BLaER1 treated with 17β-estradiol and CSF1 and Interleukin-3, amounts not matched to agents 10 nM and 100 nM (cell line): Measurements from ENCODE around the gene MOK.
"Not testable (repeated sequence)": the region's sequence is repeated elsewhere in the genome, so short reads cannot be mapped to it uniquely, and the experiment has no call there.

Experiments used
- H3K27ac ChIP-seq, 11 experiments: shearing (Covaris generic); formaldehyde crosslinking; 2 replicates each; pipeline ENCODE4 v1.8.1; 2022
- H3K27me3 ChIP-seq, 11 experiments: shearing (Covaris generic); formaldehyde crosslinking; 2 replicates each; pipeline ENCODE4 v1.8.1; 2022
- H3K36me3 ChIP-seq, 11 experiments: shearing (Covaris generic); formaldehyde crosslinking; 2 replicates each; pipeline ENCODE4 v1.8.1; 2022
- H3K4me1 ChIP-seq, 10 experiments: shearing (Covaris generic); formaldehyde crosslinking; 2 replicates each; pipeline ENCODE4 v1.8.1; 2022
- H3K4me2 ChIP-seq, 11 experiments: shearing (Covaris generic); formaldehyde crosslinking; 2 replicates each; pipeline ENCODE4 v1.8.1; 2022
- H3K4me3 ChIP-seq, 10 experiments: shearing (Covaris generic); formaldehyde crosslinking; 2 replicates each; pipeline ENCODE4 v1.8.1; 2022
- H3K9ac ChIP-seq, 11 experiments: shearing (Covaris generic); formaldehyde crosslinking; 2 replicates each; pipeline ENCODE4 v1.8.1; 2022
- H3K9me3 ChIP-seq, 11 experiments: shearing (Covaris generic); formaldehyde crosslinking; replicated peaks in 1 of 11; 2 replicates each; pipeline ENCODE4 v1.8.1; 2022
- H4K20me1 ChIP-seq, 11 experiments: shearing (Covaris generic); formaldehyde crosslinking; 2 replicates each; pipeline ENCODE4 v1.8.1; 2022
- Cebpa-rat ChIP-seq, 11 experiments: shearing (Covaris generic); IDR thresholded peaks; 2 replicates each; pipeline ENCODE4 v1.8.1; 2022

The MOK gene

GRCh38 chr14:102304611-102305506, at the start of gene MOK:
TSS of gene MOK (minus strand) at chr14:102305164. CDS start at chr14:102304968, 196 bp downstream.
- no peak for TF ChIP-seq Cebpa-rat (IDR thresholded peaks at IDR 0.05)
- Histone ChIP-seq H4K20me1 (no peaks in the 10 kb centered on the region), H3K27ac (peak within 1 kb of the TSS in 7 of 11 experiments; percentile 46 to 91 (median 70); a peak in 9 of 22 replicates), H3K9me3 (no peaks in the 10 kb centered on the region), H3K36me3 (no peaks in the 10 kb centered on the region), H3K4me3 (peak within 1 kb of the TSS; percentile 54 to 81 (median 69)), H3K9ac (peak within 1 kb of the TSS; percentile 48 to 84 (median 75)), H3K27me3 (no peaks in the 10 kb centered on the region), H3K4me2 (peak within 1 kb of the TSS; percentile 79 to 97 (median 91)), H3K4me1 (peaks cover 0 to 10% (median 6%) of the 10 kb centered on the region in 10 experiments; a peak in 11 of 20 replicates)

- H3K4me2 ChIP-seq = no peak overlapping the region
- no peaks in the 10 kb centered on the region for H3K4me1 ChIP-seq
- H3K9me3 ChIP-seq = no peaks in the 10 kb centered on the region
- TF ChIP-seq Cebpa-rat (IDR thresholded peaks at IDR 0.05) = no peak
- no peaks in the 10 kb centered on the region; a peak in 2 of 22 replicates for H4K20me1 ChIP-seq
- H3K4me3 ChIP-seq = no peak overlapping the region
- no peak overlapping the region for H3K27ac ChIP-seq
- H3K36me3 ChIP-seq = peaks cover 71 to 100% (median 95%) of the 10 kb centered on the region in 11 experiments
- H3K9ac ChIP-seq = no peak overlapping the region
- H3K27me3 ChIP-seq = no peaks in the 10 kb centered on the region
These were observed 48.2 kb upstream of the MOK start for GRCh38 chr14:102353126-102353619.

GRCh38 chr14:102352213-102352612, 47.2 kb upstream of the MOK start:
- Histone ChIP-seq H3K27ac (no peak overlapping the region), H4K20me1 (no peaks in the 10 kb centered on the region; a peak in 2 of 22 replicates), H3K36me3 (peaks cover 71 to 100% (median 95%) of the 10 kb centered on the region in 11 experiments), H3K9ac (no peak overlapping the region), H3K27me3 (no peaks in the 10 kb centered on the region), H3K9me3 (no peaks in the 10 kb centered on the region), H3K4me2 (no peak overlapping the region), H3K4me1 (no peaks in the 10 kb centered on the region), H3K4me3 (no peak overlapping the region)
- no peak for TF ChIP-seq Cebpa-rat (IDR thresholded peaks at IDR 0.05)

- not testable (repeated sequence) for H3K9ac ChIP-seq, H3K27ac ChIP-seq, H3K27me3 ChIP-seq, H3K4me3 ChIP-seq, H3K4me2 ChIP-seq, H3K4me1 ChIP-seq, H4K20me1 ChIP-seq, H3K9me3 ChIP-seq
- H3K36me3 ChIP-seq = peaks cover 71 to 100% (median 95%) of the 10 kb centered on the region in 11 experiments
These were observed 46.6 kb upstream of the MOK start for GRCh38 chr14:102351593-102351992.

GRCh38 chr14:102351023-102351422, 46.1 kb upstream of the MOK start:
- Histone ChIP-seq H3K9me3 (no peaks in the 10 kb centered on the region), H3K36me3 (peaks cover 73 to 100% (median 95%) of the 10 kb centered on the region in 11 experiments), H4K20me1 (no peaks in the 10 kb centered on the region; a peak in 2 of 22 replicates), H3K4me2 (no peak overlapping the region), H3K4me1 (no peaks in the 10 kb centered on the region), H3K4me3 (no peak overlapping the region), H3K9ac (no peak overlapping the region), H3K27ac (no peak overlapping the region), H3K27me3 (no peaks in the 10 kb centered on the region)
- TF ChIP-seq Cebpa-rat (IDR thresholded peaks at IDR 0.05) = no peak

GRCh38 chr14:102348376-102348775, 43.4 kb upstream of the MOK start:
- H3K27me3 ChIP-seq = no peaks in the 10 kb centered on the region
- peaks cover 71 to 100% (median 95%) of the 10 kb centered on the region in 11 experiments for H3K36me3 ChIP-seq
- no peaks in the 10 kb centered on the region for H3K9me3 ChIP-seq
- no peak overlapping the region for H3K4me2 ChIP-seq
- H4K20me1 ChIP-seq = peaks cover 0 to 14% (median 0%) of the 10 kb centered on the region in 11 experiments; a peak in 3 of 22 replicates
- TF ChIP-seq Cebpa-rat (IDR thresholded peaks at IDR 0.05) = no peak
- no peak overlapping the region for H3K4me3 ChIP-seq
- no peaks in the 10 kb centered on the region for H3K4me1 ChIP-seq
- no peak overlapping the region for H3K27ac ChIP-seq
- H3K9ac ChIP-seq = no peak overlapping the region

- Histone ChIP-seq H3K36me3 (peaks cover 79 to 100% (median 96%) of the 10 kb centered on the region in 11 experiments), H3K4me2 (no peak overlapping the region), H3K27me3 (no peaks in the 10 kb centered on the region), H3K9ac (no peak overlapping the region), H4K20me1 (peaks cover 0 to 20% (median 0%) of the 10 kb centered on the region in 11 experiments; a peak in 6 of 22 replicates), H3K27ac (no peak overlapping the region), H3K4me1 (no peaks in the 10 kb centered on the region), H3K9me3 (no peaks in the 10 kb centered on the region), H3K4me3 (no peak overlapping the region)
- no peak for TF ChIP-seq Cebpa-rat (IDR thresholded peaks at IDR 0.05)
These were observed 41.7 kb upstream of the MOK start for GRCh38 chr14:102346645-102347044.

GRCh38 chr14:102345232-102345631, 40.3 kb upstream of the MOK start:
- no peak for TF ChIP-seq Cebpa-rat (IDR thresholded peaks at IDR 0.05)
- Histone ChIP-seq H3K27me3 (no peaks in the 10 kb centered on the region), H4K20me1 (peaks cover 0 to 25% (median 0%) of the 10 kb centered on the region in 11 experiments; a peak in 7 of 22 replicates), H3K9me3 (no peaks in the 10 kb centered on the region), H3K9ac (no peak overlapping the region), H3K4me3 (no peak overlapping the region), H3K36me3 (peaks cover 88 to 100% (median 99%) of the 10 kb centered on the region in 11 experiments), H3K4me2 (no peak overlapping the region), H3K4me1 (no peaks in the 10 kb centered on the region), H3K27ac (no peak overlapping the region)

GRCh38 chr14:102344485-102344884, 39.5 kb upstream of the MOK start:
- H3K36me3 ChIP-seq = peaks cover 92 to 100% (median 96%) of the 10 kb centered on the region in 11 experiments
- H3K27ac ChIP-seq = no peak overlapping the region
- H3K4me2 ChIP-seq = no peak overlapping the region
- H4K20me1 ChIP-seq = peaks cover 0 to 25% (median 0%) of the 10 kb centered on the region in 11 experiments; a peak in 7 of 22 replicates
- H3K4me1 ChIP-seq = no peaks in the 10 kb centered on the region
- H3K4me3 ChIP-seq = no peak overlapping the region
- no peaks in the 10 kb centered on the region for H3K27me3 ChIP-seq
- no peaks in the 10 kb centered on the region for H3K9me3 ChIP-seq
- H3K9ac ChIP-seq = no peak overlapping the region
- no peak for TF ChIP-seq Cebpa-rat (IDR thresholded peaks at IDR 0.05)
